T-helper 1 cell treated with Interleukin-12 subunit alpha and Interleukin-12 subunit beta and Interleukin-4 antibody, amounts not matched to agents 30 ng/mL and 1 ng/mL, for 36 hours (primary cell): Measurements from ENCODE around the gene E2F2. TPM values are rescaled to one million over a fixed set of nuclear protein-coding genes. Genes with fewer than 3 reads are reported as not detected.

Source experiments
- intact Hi-C: fragments of 100-400 bp; cut with micrococcal nuclease; formaldehyde crosslinking; loops from one replicate; pipeline ENCODE4 v1.15.1; 2024
- total RNA-seq: library from RNA; stranded (reverse); gene quantifications from 2 replicates; pipeline ENCODE4 v1.2.3, GENCODE V29; 2022

E2F2 gene
- total RNA-seq, 1 donor from 2014 or later: 72.5 TPM

GRCh38 chr1:23563755-23564374 lies 32.8 kb upstream of the E2F2 start:
- intact Hi-C loops: no loop called here

- intact Hi-C loops: no loop called here
These were observed 32.0 kb upstream of the E2F2 start for GRCh38 chr1:23563003-23563402.

DNA sequence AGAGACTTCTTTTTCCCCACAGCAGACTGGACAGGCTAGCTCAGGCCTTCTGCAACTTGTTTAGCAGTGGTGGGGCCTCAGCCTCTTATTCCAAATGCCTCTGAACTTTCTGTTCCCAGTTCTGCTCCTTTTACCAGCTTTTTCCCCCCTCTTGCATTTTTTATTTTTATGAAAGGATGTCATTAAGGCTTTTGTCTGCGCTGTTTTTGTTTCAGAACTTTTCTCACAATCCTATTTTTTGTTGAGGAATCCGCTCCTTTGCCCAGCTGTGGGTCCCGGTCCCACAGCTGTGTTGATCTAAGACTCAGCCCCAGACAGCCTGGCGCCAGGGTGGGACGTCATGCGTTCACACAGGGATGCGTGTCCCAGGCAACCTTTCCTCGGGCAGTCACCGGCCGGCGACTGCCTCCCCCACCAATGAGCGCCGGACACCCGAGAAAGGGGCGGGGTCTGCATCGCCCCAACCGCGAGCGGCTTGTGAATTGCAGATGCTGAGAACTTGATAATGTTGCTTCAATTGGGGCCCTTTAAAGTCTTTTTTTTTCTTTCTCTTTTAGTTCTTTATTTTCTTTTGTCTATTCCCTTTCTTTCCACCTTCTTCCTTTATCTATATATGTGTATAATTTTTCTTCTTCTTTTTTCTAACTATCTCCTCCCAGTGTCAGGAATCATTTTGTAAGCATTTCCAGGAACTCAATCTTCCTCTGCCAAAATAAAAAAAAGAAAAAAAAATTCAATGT lies 31.3 kb upstream of the E2F2 start:
- intact Hi-C loops: no loop called here

DNA sequence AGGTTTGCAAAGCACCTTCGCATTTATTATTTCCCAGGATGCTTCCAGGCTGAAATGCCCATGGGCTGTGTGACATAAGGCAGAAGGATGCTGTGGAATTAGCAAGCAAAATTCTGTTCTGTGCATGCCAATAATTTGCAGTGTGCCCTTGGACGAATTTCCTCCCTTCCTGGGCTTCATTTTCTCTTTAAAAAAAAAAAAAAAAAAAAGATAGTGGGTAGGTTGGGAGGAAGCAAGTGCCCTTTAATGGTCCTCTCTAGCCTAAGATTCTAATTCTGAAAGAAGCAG lies 30.7 kb upstream of the E2F2 start:
- intact Hi-C loops: no loop called here

- intact Hi-C loops: no loop called here
These were observed 30.2 kb upstream of the E2F2 start for GRCh38 chr1:23561076-23561812.

GRCh38 chr1:23559985-23560741 lies 29.1 kb upstream of the E2F2 start:
- intact Hi-C loops: loop anchor here (1.0 to 5.0 kb wide), 12 partner anchors 17 to 399 kb away; partner anchors contain the start of genes ASAP3, E2F2, PNRC2 and RPL11

- intact Hi-C loops: loop anchor here (1.0 to 5.0 kb wide), 12 partner anchors 18 to 400 kb away; partner anchors contain the start of genes ASAP3, E2F2, PNRC2 and RPL11
These were observed 28.3 kb upstream of the E2F2 start, which contains the start of gene ID3 for GRCh38 chr1:23559136-23559984. ID3 (minus strand) TSS chr1:23559501; CDS start chr1:23559426, 75 bp downstream.

DNA sequence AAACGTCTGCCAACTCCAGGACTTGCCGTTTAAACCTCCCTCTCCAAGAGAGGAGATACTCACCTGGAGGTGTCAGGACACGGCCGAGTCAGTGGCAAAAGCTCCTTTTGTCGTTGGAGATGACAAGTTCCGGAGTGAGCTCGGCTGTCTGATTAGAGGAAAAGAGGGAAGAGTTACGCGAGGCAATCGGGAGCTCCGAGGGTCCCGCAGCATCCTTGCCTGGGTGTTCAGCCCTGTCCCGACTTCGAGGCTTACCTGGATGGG lies 27.8 kb upstream of the E2F2 start:
- intact Hi-C loops: loop anchor here (1.0 to 5.0 kb wide), 12 partner anchors 18 to 400 kb away; partner anchors contain the start of genes ASAP3, E2F2, PNRC2 and RPL11

GRCh38 chr1:23558140-23558871 lies 27.3 kb upstream of the E2F2 start:
- intact Hi-C loops: loop anchor here (2.0 to 5.0 kb wide), 3 partner anchors 132 to 190 kb away; partner anchors contain the start of genes RPL11 and ZNF436

GRCh38 chr1:23557471-23558124 lies 26.6 kb upstream of the E2F2 start:
- intact Hi-C loops: loop anchor here (2.0 to 5.0 kb wide), 3 partner anchors 133 to 190 kb away; partner anchors contain the start of genes RPL11 and ZNF436

DNA sequence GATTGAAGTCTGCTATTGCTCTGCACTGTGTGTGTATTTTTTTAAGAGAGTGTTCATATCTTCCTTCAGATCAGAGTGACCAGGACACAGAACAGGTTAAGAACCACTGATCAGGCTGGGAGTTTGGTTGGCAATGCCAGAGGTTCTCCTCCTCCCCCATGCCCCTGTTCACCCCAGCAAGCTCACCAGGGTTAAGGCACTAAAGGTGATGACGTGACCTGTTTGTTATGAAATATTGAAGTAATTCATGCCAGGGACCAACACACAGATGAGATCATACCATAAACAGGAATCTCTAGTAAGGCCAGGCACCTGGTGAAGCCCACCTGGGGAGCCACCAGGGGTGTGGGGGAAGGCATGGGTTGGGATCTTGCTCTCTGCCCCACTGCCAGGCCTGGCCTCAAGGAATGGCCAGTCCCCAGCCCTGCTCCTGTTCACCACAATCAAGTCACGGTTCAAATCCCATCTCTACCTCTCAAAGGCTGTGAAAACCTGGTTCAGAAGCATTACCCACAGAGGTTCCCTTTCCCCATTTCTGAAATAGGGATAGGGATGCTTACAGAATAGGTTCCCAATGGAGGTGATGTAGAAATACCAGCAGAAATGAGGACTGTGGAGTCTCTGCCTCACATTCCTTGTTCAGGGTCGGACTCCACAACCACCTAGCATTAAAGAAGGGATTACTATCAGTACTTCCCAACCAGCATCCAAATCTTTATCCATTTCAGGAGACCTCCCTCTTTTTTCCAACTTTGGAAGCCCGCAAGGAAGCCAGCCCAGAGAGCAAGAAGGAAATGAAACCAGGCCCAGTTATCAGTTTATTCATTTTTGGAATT lies 25.8 kb upstream of the E2F2 start:
- intact Hi-C loops: loop anchor here (5.0 kb wide), 1 partner anchor 190 kb away; no protein-coding TSS in a partner anchor

DNA sequence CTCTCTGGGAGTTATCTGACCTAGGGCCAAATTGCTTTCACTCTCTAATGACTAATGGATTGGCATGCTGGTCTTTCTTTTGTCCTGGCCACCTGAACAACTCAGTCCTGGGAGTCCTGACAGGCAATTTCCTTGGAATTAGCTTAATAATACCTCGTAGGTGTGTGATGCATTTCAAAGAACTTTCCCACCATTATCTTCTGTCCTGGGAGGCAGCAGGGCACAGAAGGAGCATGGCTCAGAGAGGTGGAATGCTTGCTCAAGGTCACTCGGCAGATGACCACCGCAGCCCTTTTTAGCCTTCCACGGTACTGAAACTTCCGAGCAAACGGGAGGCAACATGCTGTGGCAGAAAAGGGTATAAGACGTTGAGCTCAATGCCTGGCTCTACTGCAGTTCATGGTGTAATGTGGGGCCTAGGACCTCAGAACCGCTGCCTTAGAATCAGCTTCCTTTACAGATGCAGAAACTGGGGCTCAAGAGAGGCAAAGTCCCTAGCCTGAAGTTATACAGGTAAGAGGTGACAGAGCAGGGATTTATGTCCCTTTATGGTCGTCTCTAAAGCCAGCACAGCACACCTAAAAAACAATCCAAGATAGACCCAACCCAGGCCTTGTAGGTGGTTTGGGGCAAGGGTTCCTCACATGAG lies 25.1 kb upstream of the E2F2 start:
- intact Hi-C loops: loop anchor here (2.0 to 5.0 kb wide), 2 partner anchors 25 to 191 kb away; partner anchors contain the start of gene E2F2

- intact Hi-C loops: loop anchor here (2.0 to 5.0 kb wide), 2 partner anchors 25 to 192 kb away; partner anchors contain the start of gene E2F2
These were observed 24.4 kb upstream of the E2F2 start for GRCh38 chr1:23555270-23555985.

GRCh38 chr1:23554481-23555269 lies 23.6 kb upstream of the E2F2 start:
- intact Hi-C loops: loop anchor here (1.0 to 5.0 kb wide), 4 partner anchors 24 to 193 kb away; partner anchors contain the start of gene E2F2

DNA sequence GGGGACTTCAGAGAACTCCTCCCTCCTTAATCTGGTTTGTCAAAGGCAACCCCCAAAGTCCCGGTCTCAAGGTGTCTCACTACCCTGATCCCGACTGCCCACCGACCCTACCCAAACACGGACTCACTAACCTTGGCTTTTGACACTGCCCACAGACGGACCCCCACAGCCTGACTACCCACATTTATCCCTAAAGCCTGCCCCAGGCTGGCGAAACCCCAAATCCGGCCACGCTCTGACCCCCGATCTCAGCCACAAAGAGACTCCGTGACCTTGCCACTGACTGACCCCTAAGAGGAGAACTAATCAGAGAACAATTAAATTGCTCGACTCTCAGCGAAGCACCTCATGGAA lies 23.1 kb upstream of the E2F2 start:
- intact Hi-C loops: loop anchor here (1.0 to 2.0 kb wide), 3 partner anchors 23 to 187 kb away; partner anchors contain the start of gene E2F2
